Measurements from ENCODE around the gene RAD51B.

The RAD51B gene

GRCh38 chr14:68510201-68511128, 690.9 kb downstream of the RAD51B start:
- no peaks in the 10 kb centered on the region for H3K27me3 ChIP-seq (ENCODE audit: insufficient read depth, insufficient read length)
- H3K9ac ChIP-seq (ENCODE audit: insufficient read length, low read depth): no peak overlapping the region

GRCh38 chr14:68511129-68512047, 691.8 kb downstream of the RAD51B start:
- Histone ChIP-seq H3K9ac (ENCODE audit: insufficient read length, low read depth) (no peak overlapping the region), H3K36me3 (ENCODE audit: insufficient read depth, insufficient read length, low read length) (no peaks in the 10 kb centered on the region), H3K27me3 (ENCODE audit: insufficient read depth, insufficient read length) (no peaks in the 10 kb centered on the region), H3K9me3 (ENCODE audit: insufficient read depth, low read length) (no peaks in the 10 kb centered on the region; the same call in 1 of the 2 replicates), H3K4me1 (ENCODE audit: insufficient read depth, insufficient read length) (peaks cover under 1% of the 10 kb centered on the region), H3K4me3 (ENCODE audit: insufficient read length, low read depth) (no peak overlapping the region)
- no peak for DNase-seq (ENCODE audit: low read depth, low spot score)
- TF ChIP-seq SUZ12 (IDR thresholded peaks at IDR 0.05; ENCODE audit: extremely low read depth, insufficient read depth, insufficient read length) (no peak), ZNF274 (IDR thresholded peaks at IDR 0.05; ENCODE audit: low read depth, low read length) (no peak), YY1 (IDR thresholded peaks at IDR 0.05; ENCODE audit: insufficient read depth, insufficient read length) (no peak)

More at GRCh38 chr14:68510201-68511128, 690.9 kb downstream of the RAD51B start:
- Histone ChIP-seq H3K36me3 (ENCODE audit: insufficient read depth, insufficient read length, low read length) (no peaks in the 10 kb centered on the region), H3K4me1 (ENCODE audit: insufficient read depth, insufficient read length) (peaks cover 3% of the 10 kb centered on the region), H3K9me3 (ENCODE audit: insufficient read depth, low read length) (no peaks in the 10 kb centered on the region; the same call in 1 of the 2 replicates), H3K4me3 (ENCODE audit: insufficient read length, low read depth) (no peak overlapping the region)
- TF ChIP-seq ZNF274 (IDR thresholded peaks at IDR 0.05; ENCODE audit: low read depth, low read length) (no peak), YY1 (IDR thresholded peaks at IDR 0.05; ENCODE audit: insufficient read depth, insufficient read length) (no peak), SUZ12 (IDR thresholded peaks at IDR 0.05; ENCODE audit: extremely low read depth, insufficient read depth, insufficient read length) (no peak)
- no peak for DNase-seq (ENCODE audit: low read depth, low spot score)

- no peak overlapping the region for H3K9ac ChIP-seq (ENCODE audit: insufficient read length, low read depth)
- no peak overlapping the region for H3K4me3 ChIP-seq (ENCODE audit: insufficient read length, low read depth)
- H3K27me3 ChIP-seq (ENCODE audit: insufficient read depth, insufficient read length): no peaks in the 10 kb centered on the region
- no peak for DNase-seq (ENCODE audit: low read depth, low spot score)
- no peak for TF ChIP-seq YY1 (IDR thresholded peaks at IDR 0.05; ENCODE audit: insufficient read depth, insufficient read length)
- TF ChIP-seq ZNF274 (IDR thresholded peaks at IDR 0.05; ENCODE audit: low read depth, low read length): no peak
- no peak for TF ChIP-seq SUZ12 (IDR thresholded peaks at IDR 0.05; ENCODE audit: extremely low read depth, insufficient read depth, insufficient read length)
- H3K4me1 ChIP-seq (ENCODE audit: insufficient read depth, insufficient read length): no peaks in the 10 kb centered on the region
- no peaks in the 10 kb centered on the region; the same call in 1 of the 2 replicates for H3K9me3 ChIP-seq (ENCODE audit: insufficient read depth, low read length)
- H3K36me3 ChIP-seq (ENCODE audit: insufficient read depth, insufficient read length, low read length): no peaks in the 10 kb centered on the region
Measured at GRCh38 chr14:68512088-68512487, 692.5 kb downstream of the RAD51B start.

GRCh38 chr14:68513137-68513536, 693.6 kb downstream of the RAD51B start:
- H3K27me3 ChIP-seq (ENCODE audit: insufficient read depth, insufficient read length): no peaks in the 10 kb centered on the region
- no peak for TF ChIP-seq ZNF274 (IDR thresholded peaks at IDR 0.05; ENCODE audit: low read depth, low read length)
- H3K4me1 ChIP-seq (ENCODE audit: insufficient read depth, insufficient read length): peaks cover 1% of the 10 kb centered on the region
- no peak overlapping the region for H3K9ac ChIP-seq (ENCODE audit: insufficient read length, low read depth)
- H3K9me3 ChIP-seq (ENCODE audit: insufficient read depth, low read length): no peaks in the 10 kb centered on the region; the same call in 1 of the 2 replicates
- no peaks in the 10 kb centered on the region for H3K36me3 ChIP-seq (ENCODE audit: insufficient read depth, insufficient read length, low read length)
- DNase-seq (ENCODE audit: low read depth, low spot score): no peak
- no peak overlapping the region for H3K4me3 ChIP-seq (ENCODE audit: insufficient read length, low read depth)

GRCh38 chr14:68513838-68514607, 694.4 kb downstream of the RAD51B start:
- Histone ChIP-seq H3K4me3 (ENCODE audit: insufficient read length, low read depth) (no peak overlapping the region), H3K9ac (ENCODE audit: insufficient read length, low read depth) (no peak overlapping the region), H3K9me3 (ENCODE audit: insufficient read depth, low read length) (no peaks in the 10 kb centered on the region), H3K36me3 (ENCODE audit: insufficient read depth, insufficient read length, low read length) (no peaks in the 10 kb centered on the region), H3K27me3 (ENCODE audit: insufficient read depth, insufficient read length) (no peaks in the 10 kb centered on the region), H3K4me1 (ENCODE audit: insufficient read depth, insufficient read length) (peaks cover 2% of the 10 kb centered on the region)
- no peak for DNase-seq (ENCODE audit: low read depth, low spot score)
- TF ChIP-seq YY1 (IDR thresholded peaks at IDR 0.05; ENCODE audit: insufficient read depth, insufficient read length) (no peak), SUZ12 (IDR thresholded peaks at IDR 0.05; ENCODE audit: extremely low read depth, insufficient read depth, insufficient read length) (no peak), ZNF274 (IDR thresholded peaks at IDR 0.05; ENCODE audit: low read depth, low read length) (no peak)

- H3K4me1 ChIP-seq (ENCODE audit: insufficient read depth, insufficient read length): peaks cover 2% of the 10 kb centered on the region
- TF ChIP-seq ZNF274 (IDR thresholded peaks at IDR 0.05; ENCODE audit: low read depth, low read length) (no peak), SUZ12 (IDR thresholded peaks at IDR 0.05; ENCODE audit: extremely low read depth, insufficient read depth, insufficient read length) (no peak), YY1 (IDR thresholded peaks at IDR 0.05; ENCODE audit: insufficient read depth, insufficient read length) (no peak)
Measured at GRCh38 chr14:68514608-68515194, 695.1 kb downstream of the RAD51B start.

More at GRCh38 chr14:68514608-68515194, 695.1 kb downstream of the RAD51B start:
- H3K36me3 ChIP-seq (ENCODE audit: insufficient read depth, insufficient read length, low read length): no peaks in the 10 kb centered on the region
- no peak overlapping the region for H3K9ac ChIP-seq (ENCODE audit: insufficient read length, low read depth)
- H3K4me3 ChIP-seq (ENCODE audit: insufficient read length, low read depth): no peak overlapping the region
- no peaks in the 10 kb centered on the region for H3K27me3 ChIP-seq (ENCODE audit: insufficient read depth, insufficient read length)
- DNase-seq (ENCODE audit: low read depth, low spot score): no peak
- H3K9me3 ChIP-seq (ENCODE audit: insufficient read depth, low read length): no peaks in the 10 kb centered on the region
